IPS-20b (cell line): ENCODE measurements around the gene GGT6.

Source experiments
- H3K27ac ChIP-seq: one replicate; pipeline ENCODE4 v1.5.1; 2013; ENCODE audit warnings: low read length
- H3K27me3 ChIP-seq: 2 replicates; pipeline ENCODE4 v1.6.1; 2013; ENCODE audit warnings: mild to moderate bottlenecking, low read length, inconsistent platforms; ENCODE audit not compliant: insufficient read depth
- H3K36me3 ChIP-seq: 2 replicates; pipeline ENCODE4 v1.6.1; 2013; ENCODE audit warnings: low read depth, mild to moderate bottlenecking, inconsistent platforms, low read length, moderate library complexity; ENCODE audit not compliant: insufficient read depth
- H3K4me1 ChIP-seq: 2 replicates; pipeline ENCODE4 v1.6.1; 2013; ENCODE audit warnings: mild to moderate bottlenecking, control low read depth, inconsistent platforms, low read length, moderate library complexity; ENCODE audit not compliant: insufficient read depth
- H3K4me3 ChIP-seq: 2 replicates; pipeline ENCODE4 v1.5.1; 2013; ENCODE audit warnings: mild to moderate bottlenecking, low read length, inconsistent platforms
- H3K9ac ChIP-seq: 2 replicates; pipeline ENCODE4 v1.6.1; 2013; ENCODE audit warnings: low read depth, mild to moderate bottlenecking, inconsistent platforms, low read length, moderate library complexity
- H3K9me3 ChIP-seq: 2 replicates; pipeline ENCODE4 v1.6.1; 2013; ENCODE audit warnings: mild to moderate bottlenecking, low read depth, low read length, inconsistent platforms; ENCODE audit not compliant: insufficient read depth

Gene GGT6

GRCh38 chr17:4520060-4520893 lies 40.1 kb downstream of the GGT6 start:
- no peaks in the 10 kb centered on the region for H3K9me3 ChIP-seq
- H3K27me3 ChIP-seq = peaks cover 26% of the 10 kb centered on the region
- H3K9ac ChIP-seq = no peak overlapping the region
- no peak overlapping the region for H3K27ac ChIP-seq
- H3K4me1 ChIP-seq = no peaks in the 10 kb centered on the region
- no peak overlapping the region for H3K4me3 ChIP-seq
- no peaks in the 10 kb centered on the region for H3K36me3 ChIP-seq

DNA sequence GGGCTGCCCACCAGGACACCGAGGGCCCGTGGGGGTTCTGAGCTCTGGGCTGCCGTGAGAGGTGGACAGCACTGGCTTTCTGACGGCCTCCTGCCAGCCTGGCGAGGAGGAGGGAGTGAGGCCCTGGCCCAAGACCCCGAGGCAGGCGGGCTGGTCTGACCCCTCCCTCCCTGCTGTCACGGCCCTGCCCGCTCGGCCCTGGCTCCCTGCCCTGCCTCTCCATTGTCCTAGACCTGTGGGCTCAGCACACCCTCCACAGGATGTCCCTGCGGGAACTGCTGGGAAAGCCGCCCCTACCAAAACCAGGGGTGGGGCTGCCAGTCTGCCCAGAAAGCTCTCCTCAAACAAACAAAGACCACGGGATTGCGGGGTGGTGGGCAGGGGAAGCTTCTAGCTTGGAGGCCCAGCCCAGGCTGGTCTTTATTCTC lies 41.0 kb downstream of the GGT6 start:
- no peaks in the 10 kb centered on the region for H3K4me1 ChIP-seq
- H3K36me3 ChIP-seq = no peaks in the 10 kb centered on the region
- H3K9ac ChIP-seq = no peak overlapping the region
- H3K27ac ChIP-seq = no peak overlapping the region
- H3K4me3 ChIP-seq = no peak overlapping the region
- H3K27me3 ChIP-seq = peaks cover 19% of the 10 kb centered on the region; the same call in 1 of the 2 replicates
- H3K9me3 ChIP-seq = no peaks in the 10 kb centered on the region

DNA sequence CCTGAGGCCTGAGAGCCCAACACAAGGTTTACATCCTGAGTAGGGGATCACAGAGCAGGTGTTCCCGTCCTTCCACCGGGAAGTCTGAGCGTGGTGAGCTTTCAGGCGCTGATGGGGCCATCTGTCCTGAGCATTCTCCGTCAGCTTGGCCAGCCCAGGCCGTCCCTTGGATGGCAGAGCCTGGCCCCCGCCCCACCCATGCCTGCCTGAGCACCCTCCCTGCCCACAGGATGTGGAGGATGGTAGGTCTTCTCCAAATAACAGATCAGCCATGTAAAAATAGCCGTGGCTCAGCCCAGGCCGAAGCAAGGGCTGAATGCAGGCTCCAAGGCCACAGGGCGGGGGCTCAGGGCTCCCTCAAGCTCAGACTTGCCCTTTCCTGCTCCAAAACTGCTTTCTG lies 41.5 kb downstream of the GGT6 start:
- Histone ChIP-seq H3K27ac (no peak overlapping the region), H3K4me1 (no peaks in the 10 kb centered on the region), H3K4me3 (no peak overlapping the region)

GRCh38 chr17:4516735-4517134 lies 43.6 kb downstream of the GGT6 start:
- no peak overlapping the region for H3K4me3 ChIP-seq
- no peaks in the 10 kb centered on the region for H3K9me3 ChIP-seq
- no peak overlapping the region for H3K27ac ChIP-seq
- H3K36me3 ChIP-seq = no peaks in the 10 kb centered on the region
- H3K27me3 ChIP-seq = peaks cover 19% of the 10 kb centered on the region; the same call in 1 of the 2 replicates
- no peak overlapping the region for H3K9ac ChIP-seq
- no peaks in the 10 kb centered on the region; the same call in 1 of the 2 replicates for H3K4me1 ChIP-seq

More for the DNA sequence above, 41.5 kb downstream of the GGT6 start:
- Histone ChIP-seq H3K36me3 (no peaks in the 10 kb centered on the region), H3K9ac (no peak overlapping the region), H3K27me3 (peaks cover 19% of the 10 kb centered on the region; the same call in 1 of the 2 replicates), H3K9me3 (no peaks in the 10 kb centered on the region)

DNA sequence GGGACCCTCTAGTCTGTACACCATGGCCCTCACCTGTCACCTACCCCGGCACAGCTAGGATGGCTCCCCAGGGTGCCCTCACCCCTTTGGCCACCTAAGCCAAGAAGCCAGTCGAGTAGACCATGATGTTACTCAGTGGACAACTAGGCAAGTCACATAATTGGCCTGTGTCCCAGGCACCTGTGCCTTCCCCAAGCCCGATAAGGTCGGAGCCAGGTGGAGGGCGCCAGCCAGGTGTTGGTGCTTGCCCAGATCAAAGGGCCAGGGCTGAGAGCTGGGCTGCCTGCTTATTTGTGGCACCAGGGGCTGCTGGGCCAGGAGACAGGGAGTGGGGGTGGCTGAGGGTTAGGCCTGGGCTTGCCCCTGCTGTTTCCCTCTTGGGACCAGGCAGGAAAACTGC lies 44.9 kb downstream of the GGT6 start:
- Histone ChIP-seq H3K27me3 (peaks cover 14% of the 10 kb centered on the region; the same call in 1 of the 2 replicates), H3K9ac (no peak overlapping the region), H3K27ac (no peak overlapping the region), H3K36me3 (no peaks in the 10 kb centered on the region), H3K9me3 (no peaks in the 10 kb centered on the region), H3K4me1 (no peaks in the 10 kb centered on the region; the same call in 1 of the 2 replicates), H3K4me3 (no peak overlapping the region)

GRCh38 chr17:4514779-4515178 lies 45.6 kb downstream of the GGT6 start:
- H3K27ac ChIP-seq = no peak overlapping the region

GRCh38 chr17:4514206-4514605 lies 46.2 kb downstream of the GGT6 start:
- Histone ChIP-seq H3K4me3 (no peak overlapping the region), H3K9ac (no peak overlapping the region), H3K9me3 (no peaks in the 10 kb centered on the region), H3K4me1 (no peaks in the 10 kb centered on the region; the same call in 1 of the 2 replicates), H3K27ac (no peak overlapping the region), H3K27me3 (peaks cover 10% of the 10 kb centered on the region; the same call in 1 of the 2 replicates), H3K36me3 (no peaks in the 10 kb centered on the region)

More at GRCh38 chr17:4514779-4515178, 45.6 kb downstream of the GGT6 start:
- Histone ChIP-seq H3K4me1 (no peaks in the 10 kb centered on the region; the same call in 1 of the 2 replicates), H3K36me3 (no peaks in the 10 kb centered on the region), H3K9ac (no peak overlapping the region), H3K27me3 (peaks cover 12% of the 10 kb centered on the region; the same call in 1 of the 2 replicates), H3K4me3 (no peak overlapping the region), H3K9me3 (no peaks in the 10 kb centered on the region)

DNA sequence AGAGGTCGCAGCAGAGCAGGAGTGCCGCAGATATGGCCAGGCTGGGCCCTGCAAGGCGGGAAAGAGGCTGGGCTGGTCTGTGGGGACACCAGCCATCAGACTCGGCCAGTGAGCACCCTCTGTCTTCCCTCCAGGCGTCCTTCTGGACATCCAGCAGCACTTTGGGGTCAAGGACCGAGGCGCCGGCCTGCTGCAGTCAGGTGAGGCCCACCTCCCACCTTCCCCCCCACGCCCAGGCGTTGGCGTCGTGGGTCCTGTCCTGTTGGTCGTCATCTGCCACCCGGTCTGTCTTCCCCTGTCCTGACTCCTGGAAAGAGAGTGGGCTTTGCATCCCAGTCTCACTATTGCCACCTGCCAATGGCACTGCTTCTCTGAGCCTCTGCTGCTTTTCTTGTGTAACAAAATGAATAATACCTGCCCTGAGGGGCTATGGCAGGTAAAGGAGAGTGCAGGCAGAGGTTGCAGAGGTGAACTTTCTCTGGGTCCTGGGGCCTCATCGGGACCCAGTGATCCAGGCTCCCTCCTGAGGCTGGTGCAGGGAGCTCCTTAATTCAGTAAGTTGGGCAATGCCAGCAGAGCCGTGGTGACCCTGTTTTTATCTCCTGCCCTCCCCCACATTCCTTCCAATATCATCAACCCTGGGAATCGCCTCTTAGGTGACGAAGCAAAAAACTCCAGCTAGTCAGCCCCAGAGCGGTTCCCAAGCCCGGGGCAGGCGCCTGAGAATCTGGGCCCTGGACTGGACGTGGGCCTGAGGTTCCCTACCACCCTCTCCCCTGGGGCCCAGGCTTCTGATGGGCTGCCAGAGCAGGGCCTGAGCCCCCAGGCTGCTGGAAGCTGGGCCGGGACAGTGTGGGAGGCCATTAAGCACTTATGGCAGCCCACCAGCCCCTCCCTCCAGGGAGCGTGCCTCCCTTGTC lies 47.0 kb downstream of the GGT6 start:
- Histone ChIP-seq H3K27me3 (peaks cover 10% of the 10 kb centered on the region; the same call in 1 of the 2 replicates), H3K4me1 (no peaks in the 10 kb centered on the region; the same call in 1 of the 2 replicates), H3K36me3 (no peaks in the 10 kb centered on the region), H3K9ac (no peak overlapping the region), H3K9me3 (no peaks in the 10 kb centered on the region), H3K27ac (no peak overlapping the region), H3K4me3 (no peak overlapping the region)

DNA sequence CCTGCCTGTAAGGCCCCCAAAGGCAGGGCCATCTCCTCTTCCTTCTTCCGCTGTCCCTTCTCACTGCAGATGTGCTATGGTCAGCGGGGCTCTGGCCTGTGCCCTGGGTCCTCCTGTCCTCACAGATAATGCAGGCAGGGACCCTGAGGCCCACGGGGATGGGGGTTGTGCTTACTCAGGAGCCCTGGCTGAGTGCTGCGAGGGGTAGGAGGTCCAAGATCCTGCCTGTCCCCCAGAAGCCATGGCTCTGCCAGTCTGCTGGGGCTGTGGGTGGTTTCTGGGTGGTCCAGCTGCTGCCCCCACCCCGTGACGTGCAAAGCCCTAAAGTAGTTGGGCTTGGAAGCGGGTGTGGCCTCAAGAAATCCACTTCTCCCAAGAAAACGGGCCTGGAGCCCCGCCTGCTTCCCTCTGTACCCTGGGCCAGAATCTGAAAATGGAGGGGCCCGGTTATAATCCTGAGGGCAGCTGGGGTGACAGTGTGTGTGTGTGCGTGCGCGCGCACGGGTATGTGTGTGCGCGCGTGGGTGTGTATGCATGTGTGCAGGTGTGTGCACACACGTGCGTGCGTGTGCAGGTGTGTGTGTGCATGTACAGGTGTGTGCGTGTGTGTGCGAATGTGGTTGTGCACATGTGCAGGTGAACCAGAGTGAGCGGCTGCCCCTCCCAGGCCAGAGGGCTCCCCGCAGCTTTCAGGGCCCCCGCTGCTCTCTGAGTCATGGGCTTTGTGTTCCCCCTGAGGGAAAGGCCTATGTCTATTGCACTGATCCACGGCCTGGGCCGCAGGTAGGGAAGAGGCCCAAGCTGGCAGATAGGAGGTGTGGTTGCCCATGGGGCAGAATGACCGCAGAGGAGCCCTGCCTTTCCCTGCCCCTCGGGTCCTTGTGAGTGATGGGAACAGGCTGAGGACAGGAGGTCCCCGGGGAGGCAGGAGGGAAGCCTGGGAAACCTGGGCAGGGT lies 47.9 kb downstream of the GGT6 start:
- Histone ChIP-seq H3K36me3 (no peaks in the 10 kb centered on the region), H3K4me1 (no peaks in the 10 kb centered on the region; the same call in 1 of the 2 replicates), H3K9me3 (no peaks in the 10 kb centered on the region)

GRCh38 chr17:4511199-4511932 lies 49.0 kb downstream of the GGT6 start:
- Histone ChIP-seq H3K4me3 (no peak overlapping the region), H3K27me3 (peaks cover 10% of the 10 kb centered on the region; the same call in 1 of the 2 replicates), H3K9ac (no peak overlapping the region)

More for the DNA sequence above, 47.9 kb downstream of the GGT6 start:
- H3K9ac ChIP-seq = no peak overlapping the region
- no peak overlapping the region for H3K4me3 ChIP-seq
- H3K27ac ChIP-seq = no peak overlapping the region
- peaks cover 10% of the 10 kb centered on the region; the same call in 1 of the 2 replicates for H3K27me3 ChIP-seq

More at GRCh38 chr17:4511199-4511932, 49.0 kb downstream of the GGT6 start:
- H3K4me1 ChIP-seq = no peaks in the 10 kb centered on the region; the same call in 1 of the 2 replicates
- no peaks in the 10 kb centered on the region for H3K9me3 ChIP-seq
- H3K36me3 ChIP-seq = no peaks in the 10 kb centered on the region
- H3K27ac ChIP-seq = no peak overlapping the region
